Germinal center (tissue), 1 donor: ENCODE measurements around the gene OBI1.

Experiments used
- DNase-seq: peaks from one replicate; pipeline ENCODE4 v3.0.0; 2012; ENCODE audit warnings: mixed read lengths, low spot score

Gene OBI1

DNA sequence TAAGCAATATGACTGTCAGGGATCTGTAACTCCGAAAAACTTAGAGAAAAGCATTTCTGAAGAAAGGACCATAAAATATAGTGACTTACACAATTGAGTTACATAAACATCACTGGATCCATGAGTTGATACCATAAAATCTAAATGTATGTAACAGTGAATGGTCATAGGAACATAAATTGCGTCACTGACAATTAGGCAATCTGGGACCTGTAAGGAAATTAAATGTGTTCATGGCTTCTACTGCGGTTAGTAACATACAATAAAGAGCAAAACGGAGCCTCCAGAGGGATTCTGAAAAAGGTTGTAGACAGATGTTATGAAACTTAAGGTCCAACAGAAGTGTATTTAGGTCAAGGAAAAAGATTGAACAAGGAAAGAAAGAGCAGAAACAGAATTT, 82.7 kb downstream of the OBI1 start:
- no peak for DNase-seq

DNA sequence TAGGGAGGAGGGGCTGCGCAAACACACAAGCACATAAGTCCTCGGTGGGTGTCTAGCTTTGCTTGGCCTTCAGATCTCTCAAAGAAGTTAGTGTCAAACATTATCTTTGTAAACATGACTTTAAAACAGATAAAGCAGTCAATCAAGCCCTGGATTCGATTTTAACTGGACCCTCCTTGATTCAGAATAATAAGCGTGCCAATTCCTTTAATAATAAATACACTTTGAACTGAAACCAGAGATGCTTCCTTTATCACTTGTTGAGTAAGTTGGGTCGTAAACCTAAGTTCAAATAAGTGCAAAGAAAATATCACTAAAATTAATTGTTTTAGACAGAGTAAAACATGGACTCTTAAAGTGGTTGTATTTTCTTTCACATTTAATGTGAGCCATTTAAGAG, 86.5 kb downstream of the OBI1 start:
- DNase-seq, result no peak

DNA sequence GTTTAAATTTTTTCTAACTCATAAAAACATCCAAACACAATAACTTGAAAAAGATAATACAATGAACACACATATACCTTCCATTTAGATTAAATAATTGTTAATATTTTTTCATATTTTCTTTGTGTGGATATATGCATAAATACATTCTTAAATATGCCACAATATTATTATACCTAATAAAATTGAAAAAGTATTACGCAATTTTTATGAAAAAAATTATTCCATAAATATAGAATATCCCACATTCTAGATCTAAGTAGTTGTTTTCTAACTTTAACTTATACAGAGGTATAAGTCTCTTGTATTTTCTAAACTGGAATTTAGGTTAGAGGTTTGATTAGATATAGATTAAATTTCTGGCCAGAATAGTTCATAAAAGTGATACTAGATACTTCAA, 89.9 kb downstream of the OBI1 start:
- no peak for DNase-seq

DNA sequence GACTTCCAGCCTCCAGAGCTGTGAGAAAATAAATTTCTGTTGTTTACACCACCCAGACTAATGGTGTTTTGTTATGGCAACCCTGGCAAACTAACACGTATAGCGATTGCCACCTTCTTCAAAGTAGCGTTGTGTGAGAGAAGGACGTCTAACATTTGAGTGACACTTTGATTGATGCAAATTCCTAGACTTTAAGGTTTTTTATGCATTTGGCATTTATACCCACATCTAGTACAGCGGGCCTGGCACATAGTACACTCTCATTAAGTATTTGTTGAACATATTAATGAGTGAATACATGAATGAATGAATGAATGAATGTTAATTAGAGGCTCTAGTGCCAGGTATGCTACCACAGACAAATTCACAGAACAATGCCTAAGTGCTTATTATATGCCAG, 92.3 kb downstream of the OBI1 start:
- no peak for DNase-seq
